IMR-90 (cell line): ENCODE results near the gene KAT2A. TPM values are rescaled to one million over a fixed set of nuclear protein-coding genes. Genes with fewer than 3 reads are reported as not detected.
A peak's percentile ranks its signal among the peaks of the same experiment; 100 is the strongest.

Source experiments
- ATAC-seq: fragments of 200-7000 bp; cut with Tn5 transposase; 2 replicates; pipeline ENCODE4 v1.9.1; 2020; ENCODE audit warnings: low read depth, mild to moderate bottlenecking, moderate library complexity
- BruUV-seq: library from RNA; stranded (reverse); fragments of 400-500 nt; replicated peaks from 2 replicates; lab custom pipeline; 2021; lab: Mats Ljungman, UMichigan
- CTCF ChIA-PET: fragments of 300-600 bp; formaldehyde crosslinking; extraction: SDS; loops from one replicate; lab custom pipeline; 2021; ENCODE audit warnings: antibody characterized with exemption; lab: Yijun Ruan, JAX
- POLR2A ChIA-PET: fragments of 300-600 bp; sonication (Branson Sonifier 250); formaldehyde crosslinking; loops from one replicate; lab custom pipeline; 2022; ENCODE audit warnings: antibody characterized with exemption; ENCODE audit not compliant: unreplicated experiment; lab: Charles Lee
- DNase-seq: peaks from one replicate; pipeline ENCODE4 v3.0.0; 2013
- H2AFZ ChIP-seq: replicated peaks from 2 replicates; pipeline ENCODE3; 2013; ENCODE audit warnings: low read length, mild to moderate bottlenecking; ENCODE audit not compliant: poor library complexity
- H2AK5ac ChIP-seq: 2 replicates; pipeline ENCODE4 v1.6.1; 2013; ENCODE audit warnings: low read depth, low read length, inconsistent platforms
- H2AK9ac ChIP-seq: replicated peaks from 2 replicates; pipeline ENCODE3; 2013; ENCODE audit warnings: mild to moderate bottlenecking, low read depth, low read length, moderate library complexity; ENCODE audit not compliant: poor library complexity
- H2BK120ac ChIP-seq: 2 replicates; pipeline ENCODE4 v1.6.1; 2013; ENCODE audit warnings: low read depth, low read length, inconsistent platforms
- H2BK15ac ChIP-seq: 3 replicates; pipeline ENCODE4 v1.6.1; 2013; ENCODE audit warnings: low read depth, low read length, inconsistent platforms
- H2BK20ac ChIP-seq: 2 replicates; pipeline ENCODE4 v1.6.1; 2013; ENCODE audit warnings: low read depth, mild to moderate bottlenecking, inconsistent platforms, low read length, moderate library complexity
- H2BK5ac ChIP-seq: 2 replicates; pipeline ENCODE4 v1.6.1; 2013; ENCODE audit warnings: mild to moderate bottlenecking, low read depth, low read length, inconsistent platforms; ENCODE audit not compliant: poor library complexity, severe bottlenecking
- H3K14ac ChIP-seq: replicated peaks from 2 replicates; pipeline ENCODE4 v1.6.1; 2013; ENCODE audit warnings: low read depth, low read length, inconsistent platforms
- H3K18ac ChIP-seq: 2 replicates; pipeline ENCODE4 v1.6.1; 2013; ENCODE audit warnings: low read depth, low read length, control low read depth
- H3K23ac ChIP-seq: 2 replicates; pipeline ENCODE4 v1.6.1; 2013; ENCODE audit warnings: low read depth, low read length, inconsistent platforms
- H3K27ac ChIP-seq: 2 replicates; pipeline ENCODE4 v1.5.1; 2013; ENCODE audit warnings: mild to moderate bottlenecking, control low read depth, low read length; ENCODE audit not compliant: insufficient read depth
- H3K27me3 ChIP-seq: 2 replicates; pipeline ENCODE4 v1.6.1; 2013; ENCODE audit warnings: low read length; ENCODE audit not compliant: control insufficient read depth, insufficient read depth
- H3K36me3 ChIP-seq: 2 replicates; pipeline ENCODE4 v1.6.1; 2013; ENCODE audit warnings: low read length, mixed read lengths; ENCODE audit not compliant: control insufficient read depth, insufficient read depth
- H3K4ac ChIP-seq: 2 replicates; pipeline ENCODE4 v1.6.1; 2013; ENCODE audit warnings: low read depth, low read length, inconsistent platforms
- H3K4me1 ChIP-seq: 2 replicates; pipeline ENCODE4 v1.6.1; 2013; ENCODE audit warnings: low read length, mixed read lengths; ENCODE audit not compliant: control insufficient read depth, insufficient read depth
- H3K4me2 ChIP-seq: 2 replicates; pipeline ENCODE4 v1.6.1; 2013; ENCODE audit warnings: low read depth, mild to moderate bottlenecking, control low read depth, low read length, moderate library complexity
- H3K4me3 ChIP-seq: 2 replicates; pipeline ENCODE4 v1.5.1; 2013; ENCODE audit warnings: low read depth, mild to moderate bottlenecking, control low read depth, low read length, moderate library complexity; ENCODE audit not compliant: insufficient read depth
- H3K56ac ChIP-seq: 2 replicates; pipeline ENCODE4 v1.6.1; 2013; ENCODE audit warnings: low read length, inconsistent platforms; ENCODE audit not compliant: insufficient read depth; ENCODE audit errors: extremely low read depth
- H3K79me1 ChIP-seq, 2 experiments: 2 replicates each; pipeline ENCODE4 v1.6.1; 2013; ENCODE audit warnings: low read length in 2 of 2, inconsistent platforms in 1 of 2, low read depth in 1 of 2
- H3K9ac ChIP-seq: 2 replicates; pipeline ENCODE4 v1.6.1; 2013; ENCODE audit warnings: low read depth, low read length, control low read depth
- H3K9me1 ChIP-seq: 2 replicates; pipeline ENCODE4 v1.6.1; 2013; ENCODE audit warnings: low read length, inconsistent platforms; ENCODE audit not compliant: insufficient read depth
- H3K9me3 ChIP-seq: 2 replicates; pipeline ENCODE4 v1.6.1; 2013; ENCODE audit warnings: low read length; ENCODE audit not compliant: control insufficient read depth, insufficient read depth
- H4K20me1 ChIP-seq: 2 replicates; pipeline ENCODE4 v1.6.1; 2013; ENCODE audit warnings: low read length, inconsistent platforms; ENCODE audit not compliant: insufficient read depth
- H4K5ac ChIP-seq: 2 replicates; pipeline ENCODE4 v1.6.1; 2013; ENCODE audit warnings: mild to moderate bottlenecking, low read depth, low read length, control low read depth
- H4K8ac ChIP-seq, 2 experiments: 2 replicates each; pipeline ENCODE4 v1.6.1; 2013; ENCODE audit warnings: low read depth in 2 of 2, low read length in 2 of 2, control low read depth in 1 of 2, inconsistent platforms in 1 of 2
- H4K91ac ChIP-seq: 2 replicates; pipeline ENCODE4 v1.6.1; 2013; ENCODE audit warnings: low read depth, low read length, inconsistent platforms; ENCODE audit not compliant: insufficient read depth
- BHLHE40 ChIP-seq: fragments of 150-350 bp; IDR thresholded peaks from 2 replicates; pipeline ENCODE4 v1.6.1; 2016; ENCODE audit warnings: mild to moderate bottlenecking, low read depth, low read length
- CEBPB ChIP-seq: IDR thresholded peaks from 2 replicates; pipeline ENCODE4 v1.6.1; 2012; ENCODE audit warnings: low read depth, low read length, improper control_type of control experiment
- CHD1 ChIP-seq: IDR thresholded peaks from 2 replicates; pipeline ENCODE4 v1.6.1; 2012; ENCODE audit warnings: low read depth, low read length, improper control_type of control experiment
- MAZ ChIP-seq: IDR thresholded peaks from 2 replicates; pipeline ENCODE4 v1.6.1; 2012; ENCODE audit warnings: low read depth, mild to moderate bottlenecking, low read length, improper control_type of control experiment, moderate library complexity, borderline replicate concordance
- MXI1 ChIP-seq: IDR thresholded peaks from 2 replicates; pipeline ENCODE4 v1.6.1; 2012; ENCODE audit warnings: low read depth, mild to moderate bottlenecking, low read length, moderate library complexity, borderline replicate concordance
- NFE2L2 ChIP-seq: fragments of 150-350 bp; IDR thresholded peaks from 2 replicates; pipeline ENCODE4 v1.6.1; 2016; ENCODE audit warnings: low read depth, mild to moderate bottlenecking, low read length
- POLR2A ChIP-seq: IDR thresholded peaks from 2 replicates; pipeline ENCODE4 v1.6.1; 2012; ENCODE audit warnings: mild to moderate bottlenecking, low read depth, low read length
- RFX5 ChIP-seq: IDR thresholded peaks from 2 replicates; pipeline ENCODE4 v1.8.0; 2012; ENCODE audit warnings: low read depth, mild to moderate bottlenecking, low read length, moderate library complexity
- WGBS, 2 experiments: methylation state at CpG; one replicate each; pipeline versions ENCODE4 v1.1.5 to v1.1.7; 2013; ENCODE audit warnings: missing lambda C conversion rate in 2 of 2; ENCODE audit not compliant: insufficient read length in 1 of 2; ENCODE audit errors: extremely low coverage in 2 of 2; 5-methylcytosine and 5-hydroxymethylcytosine counted together
- dilution Hi-C: fragments of 300-500 bp; cut with HindIII; formaldehyde crosslinking; loops from one replicate; pipeline ENCODE4 v1.14.3; 2018; ENCODE audit warnings: low sequenced_read_pairs; ENCODE audit not compliant: unreplicated experiment
- in situ Hi-C: fragments of 300-500 bp; cut with MboI; formaldehyde crosslinking; loops from 3 replicates; pipeline ENCODE4 v1.14.3; 2019; ENCODE audit warnings: low sequenced_read_pairs, inconsistent platforms, mixed read lengths
- intact Hi-C: fragments of 100-400 bp; cut with micrococcal nuclease; formaldehyde crosslinking; loops from 2 replicates; pipeline ENCODE4 v1.10.0; 2022
- polyA plus RNA-seq, 3 experiments: library from polyadenylated mRNA; depleted of rRNA; stranded (reverse); fragments of >200 nt; gene quantifications; 2 replicates each; pipeline ENCODE4 v1.2.3, GENCODE V29; 2012; ENCODE audit warnings: low replicate concordance in 1 of 3
- total RNA-seq: library from RNA; depleted of rRNA; stranded (reverse); fragments of >200 nt; gene quantifications from 2 replicates; pipeline ENCODE4 v1.2.3, GENCODE V29; 2012
- TF ChIP-seq, protein P1 (sequence below): fragments of 150-350 bp; IDR thresholded peaks from 2 replicates; pipeline ENCODE4 v1.6.1; 2017; ENCODE audit warnings: mild to moderate bottlenecking, antibody characterized with exemption, low read length, low read depth

Gene KAT2A
- total and polyA plus RNA-seq, 2 of the 4 experiments (the other 2 are of a cell fraction) = 6.3 to 28.2 TPM

DNA sequence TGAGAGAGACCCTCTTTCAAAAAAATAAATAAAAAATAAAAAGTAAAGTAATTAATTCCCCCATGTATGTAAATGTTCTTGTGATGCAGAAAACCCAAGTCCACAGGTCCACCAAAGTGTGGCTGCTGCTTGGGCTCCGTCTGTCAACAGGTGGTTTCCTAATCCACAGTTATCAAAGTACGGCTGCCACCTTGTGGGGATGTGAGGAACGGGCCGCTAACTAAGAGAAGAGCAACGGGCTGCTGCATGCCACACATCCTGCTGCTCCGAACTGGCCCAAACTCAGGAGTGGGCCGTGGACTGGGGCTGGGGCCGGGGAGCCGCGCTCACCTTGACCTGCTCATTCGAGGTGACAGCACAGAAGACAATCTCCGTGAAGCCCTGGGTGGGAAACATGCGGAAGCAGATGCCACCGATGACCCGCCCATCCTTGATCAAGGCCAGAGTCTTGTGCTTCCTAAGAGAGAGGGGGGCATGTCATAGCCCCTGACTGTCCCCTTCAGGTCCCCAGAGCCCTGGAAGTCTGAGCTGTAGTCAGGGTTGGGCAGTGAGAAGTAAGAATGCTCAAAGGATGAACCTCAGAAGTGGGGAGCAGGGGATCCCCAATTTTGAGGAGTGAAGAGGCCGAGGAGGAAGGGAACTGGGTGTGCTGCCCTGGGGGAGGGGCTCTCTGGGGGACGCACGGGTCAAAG lies 4.3 kb downstream of the KAT2A start (continued):
- TF ChIP-seq CEBPB = peak; percentile 47; the same call in 1 of the 2 replicates

DNA sequence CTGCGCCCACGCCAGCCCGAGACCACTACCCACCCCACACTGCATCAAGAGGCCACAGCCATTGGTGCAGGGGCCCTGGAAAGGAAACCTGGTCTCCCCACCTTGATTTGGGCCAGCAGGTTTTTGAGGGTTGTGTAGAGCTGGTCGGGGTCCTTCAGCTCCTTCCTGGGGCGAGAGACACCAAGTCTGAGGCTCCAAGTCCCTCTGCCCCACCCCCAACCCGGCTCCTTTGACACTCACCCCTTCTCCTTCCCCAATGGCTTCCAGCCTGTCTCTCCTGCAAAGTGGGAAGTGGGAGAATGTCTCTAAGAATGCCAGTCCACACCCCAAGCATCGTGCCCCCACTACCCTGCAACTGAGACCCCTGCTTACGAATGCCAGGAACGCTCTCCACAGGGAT lies 7.0 kb downstream of the KAT2A start:
- peaks cover 19% of the 10 kb centered on the region for H3K36me3 ChIP-seq
- ATAC-seq = no peak

More for the DNA sequence above, 7.0 kb downstream of the KAT2A start:
- intact Hi-C loops (no loop called here), dilution Hi-C loops (no loop called here), in situ Hi-C loops (loop anchor here (5.0 kb wide), 2 partner anchors 87 to 147 kb away; partner anchors contain the start of gene CNP)
- no TSS peak for BruUV-seq
- Histone ChIP-seq H3K56ac (no peak overlapping the region), H4K5ac (no peak overlapping the region), H4K20me1 (peaks cover 3% of the 10 kb centered on the region; the same call in 1 of the 2 replicates), H2AK5ac (no peak overlapping the region), H3K18ac (no peak overlapping the region), H3K4me3 (no peak overlapping the region), H3K9me3 (no peaks in the 10 kb centered on the region), H2AK9ac (no peak overlapping the region), H3K4me2 (no peak overlapping the region), H2AFZ (no peak overlapping the region), H3K27ac (no peak overlapping the region), H4K91ac (no peak overlapping the region), H3K9ac (no peak overlapping the region), H3K23ac (no peak overlapping the region), H4K8ac (no peak overlapping the region), H3K14ac (no peak overlapping the region), H3K4ac (no peak overlapping the region), H3K27me3 (no peaks in the 10 kb centered on the region), H3K9me1 (no peaks in the 10 kb centered on the region), H2BK20ac (no peak overlapping the region), H2BK15ac (no peak overlapping the region), H3K4me1 (peaks cover 4% of the 10 kb centered on the region; the same call in 1 of the 2 replicates), H2BK120ac (no peak overlapping the region), H2BK5ac (no peak overlapping the region), H3K79me1 (peaks cover 0 to 4% of the 10 kb centered on the region in 2 experiments; a peak in 1 of 4 replicates)
- no CpG with 5 or more reads among the region's 9 CpGs for WGBS, 2 experiments
- CTCF ChIA-PET = interaction anchor here (0.6 to 1.3 kb wide), 3 partner anchors 89 to 152 kb away, joined by 3 read pairs; no protein-coding TSS in a partner anchor
- no peak for DNase-seq
- POLR2A ChIA-PET = no interaction called here
- TF ChIP-seq RFX5 = no peak
- no peak for TF ChIP-seq POLR2A
- no peak for TF ChIP-seq CHD1
- no peak for TF ChIP-seq BHLHE40
- no peak for TF ChIP-seq NFE2L2
- TF ChIP-seq MXI1 = no peak
- TF ChIP-seq, protein P1, sequence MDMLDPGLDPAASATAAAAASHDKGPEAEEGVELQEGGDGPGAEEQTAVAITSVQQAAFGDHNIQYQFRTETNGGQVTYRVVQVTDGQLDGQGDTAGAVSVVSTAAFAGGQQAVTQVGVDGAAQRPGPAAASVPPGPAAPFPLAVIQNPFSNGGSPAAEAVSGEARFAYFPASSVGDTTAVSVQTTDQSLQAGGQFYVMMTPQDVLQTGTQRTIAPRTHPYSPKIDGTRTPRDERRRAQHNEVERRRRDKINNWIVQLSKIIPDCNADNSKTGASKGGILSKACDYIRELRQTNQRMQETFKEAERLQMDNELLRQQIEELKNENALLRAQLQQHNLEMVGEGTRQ = no peak
- no peak for TF ChIP-seq CEBPB
- TF ChIP-seq MAZ = no peak
